ENCODE results near the gene GPR137B. TPM values are rescaled to one million over a fixed set of nuclear protein-coding genes. Genes with fewer than 3 reads are reported as not detected.
"Not testable (repeated sequence)": the region's sequence is repeated elsewhere in the genome, so short reads cannot be mapped to it uniquely, and the experiment has no call there.

The GPR137B gene
- total RNA-seq, 1 experiment from 2014 or later: 7.1 TPM

- H3K27me3 ChIP-seq (replicated peaks; ENCODE audit: insufficient read depth, low read depth, low read length, poor library complexity): no peaks in the 10 kb centered on the region
- no peak for DNase-seq (ENCODE audit: low spot score)
- no TSS peak for BruUV-seq (replicated peaks)
- H3K36me3 ChIP-seq (ENCODE audit: insufficient read depth, low read length, poor library complexity, severe bottlenecking): no peaks in the 10 kb centered on the region
- H3K9me3 ChIP-seq (ENCODE audit: low read depth, low read length, poor library complexity, severe bottlenecking): no peaks in the 10 kb centered on the region
- CTCF ChIA-PET: no interaction called here
- POLR2A ChIA-PET (ENCODE audit: low non-redundant PET): no interaction called here
- intact Hi-C loops (cut with micrococcal nuclease; ENCODE audit: unreplicated experiment): no loop called here
- H3K4me1 ChIP-seq (ENCODE audit: insufficient read depth, low read length, poor library complexity, severe bottlenecking): no peaks in the 10 kb centered on the region
- no peak overlapping the region for H3K27ac ChIP-seq (ENCODE audit: low read depth, low read length, poor library complexity, severe bottlenecking)
- no peak overlapping the region for H3K4me3 ChIP-seq (ENCODE audit: low read depth, low read length, poor library complexity, severe bottlenecking)
- TF ChIP-seq CTCF (conservative IDR thresholded peaks at IDR 0.05; ENCODE audit: low read depth, low read length): no peak
- TF ChIP-seq EZH2 (IDR thresholded peaks at IDR 0.05; ENCODE audit: borderline replicate concordance, low read depth, low read length, poor library complexity, severe bottlenecking): no peak
Measured at GRCh38 chr1:236161230-236161629, 18.9 kb downstream of the GPR137B start.

DNA sequence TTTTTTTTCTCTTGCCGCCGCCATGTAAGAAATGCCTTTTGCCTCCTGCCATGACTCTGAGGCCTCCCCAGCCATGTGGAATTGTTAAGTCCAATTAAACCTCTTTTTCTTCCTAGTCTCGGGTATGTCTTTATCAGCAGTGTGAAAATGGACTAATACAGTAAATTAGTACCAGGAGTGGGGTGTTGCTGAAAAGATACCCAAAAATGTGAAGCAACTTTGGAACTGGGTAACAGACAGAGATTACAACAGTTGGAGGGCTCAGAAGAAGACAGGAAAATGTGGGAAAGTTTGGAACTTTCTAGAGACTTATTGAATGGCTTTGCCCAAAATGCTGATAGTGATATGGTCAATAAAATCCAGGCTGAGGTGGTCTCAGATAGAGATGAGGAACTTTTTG is 19.4 kb downstream of the GPR137B start:
- DNase-seq (ENCODE audit: low spot score); intact Hi-C loops (cut with micrococcal nuclease; ENCODE audit: unreplicated experiment); BruUV-seq (replicated peaks); H3K27ac ChIP-seq (ENCODE audit: low read depth, low read length, poor library complexity, severe bottlenecking); H3K4me1 ChIP-seq (ENCODE audit: insufficient read depth, low read length, poor library complexity, severe bottlenecking); CTCF ChIA-PET; H3K36me3 ChIP-seq (ENCODE audit: insufficient read depth, low read length, poor library complexity, severe bottlenecking); POLR2A ChIA-PET (ENCODE audit: low non-redundant PET); H3K27me3 ChIP-seq (replicated peaks; ENCODE audit: insufficient read depth, low read depth, low read length, poor library complexity); H3K4me3 ChIP-seq (ENCODE audit: low read depth, low read length, poor library complexity, severe bottlenecking); H3K9me3 ChIP-seq (ENCODE audit: low read depth, low read length, poor library complexity, severe bottlenecking): not testable (repeated sequence)

DNA sequence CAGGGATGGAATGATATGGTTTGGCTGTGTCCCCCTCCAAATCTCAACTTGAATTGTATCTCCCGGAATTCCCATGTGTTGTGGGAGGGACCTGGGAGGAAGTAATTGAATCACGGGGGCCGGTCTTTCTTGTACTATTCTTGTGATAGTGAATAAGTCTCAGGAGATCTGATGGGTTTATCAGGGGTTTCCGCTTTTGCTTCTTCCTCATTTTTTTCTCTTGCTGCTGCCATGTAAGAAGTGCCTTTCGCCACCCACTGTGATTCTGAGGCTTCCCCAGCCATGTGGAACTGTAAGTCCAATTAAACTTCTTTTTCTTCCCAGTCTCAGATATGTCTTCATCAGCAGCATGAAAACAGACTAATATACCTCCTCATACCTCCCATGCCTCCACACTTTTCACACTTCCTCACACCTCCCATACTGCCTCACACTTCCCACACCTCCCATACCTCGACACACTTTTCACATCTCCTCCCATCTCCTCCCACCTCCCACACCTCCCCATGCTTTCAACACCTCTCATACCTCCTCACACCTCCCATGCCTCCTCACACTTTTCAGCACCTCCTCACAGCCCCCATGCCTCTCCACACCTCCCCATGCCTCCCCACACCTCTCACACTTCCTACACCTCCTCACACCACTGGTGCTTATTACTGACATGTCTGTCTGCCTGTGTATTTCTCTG is 21.3 kb downstream of the GPR137B start:
- Histone ChIP-seq H3K27ac (ENCODE audit: low read depth, low read length, poor library complexity, severe bottlenecking) (no peak overlapping the region), H3K4me1 (ENCODE audit: insufficient read depth, low read length, poor library complexity, severe bottlenecking) (no peaks in the 10 kb centered on the region), H3K36me3 (ENCODE audit: insufficient read depth, low read length, poor library complexity, severe bottlenecking) (no peaks in the 10 kb centered on the region), H3K27me3 (replicated peaks; ENCODE audit: insufficient read depth, low read depth, low read length, poor library complexity) (no peaks in the 10 kb centered on the region), H3K4me3 (ENCODE audit: low read depth, low read length, poor library complexity, severe bottlenecking) (no peak overlapping the region), H3K9me3 (ENCODE audit: low read depth, low read length, poor library complexity, severe bottlenecking) (no peaks in the 10 kb centered on the region)
- no peak for DNase-seq (ENCODE audit: low spot score)
- TF ChIP-seq CTCF (conservative IDR thresholded peaks at IDR 0.05; ENCODE audit: low read depth, low read length) (no peak), EZH2 (IDR thresholded peaks at IDR 0.05; ENCODE audit: borderline replicate concordance, low read depth, low read length, poor library complexity, severe bottlenecking) (no peak)
- POLR2A ChIA-PET (ENCODE audit: low non-redundant PET): no interaction called here
- CTCF ChIA-PET: no interaction called here
- intact Hi-C loops (cut with micrococcal nuclease; ENCODE audit: unreplicated experiment): no loop called here
- no TSS peak for BruUV-seq (replicated peaks)

- ChIA-PET CTCF (no interaction called here), POLR2A (ENCODE audit: low non-redundant PET) (no interaction called here)
- no peaks in the 10 kb centered on the region for H3K36me3 ChIP-seq (ENCODE audit: insufficient read depth, low read length, poor library complexity, severe bottlenecking)
- H3K4me1 ChIP-seq (ENCODE audit: insufficient read depth, low read length, poor library complexity, severe bottlenecking): no peaks in the 10 kb centered on the region
- no peak for DNase-seq (ENCODE audit: low spot score)
- intact Hi-C loops (cut with micrococcal nuclease; ENCODE audit: unreplicated experiment): no loop called here
- H3K9me3 ChIP-seq (ENCODE audit: low read depth, low read length, poor library complexity, severe bottlenecking): no peaks in the 10 kb centered on the region
- H3K27ac ChIP-seq (ENCODE audit: low read depth, low read length, poor library complexity, severe bottlenecking): no peak overlapping the region
- H3K27me3 ChIP-seq (replicated peaks; ENCODE audit: insufficient read depth, low read depth, low read length, poor library complexity): no peaks in the 10 kb centered on the region
- no peak overlapping the region for H3K4me3 ChIP-seq (ENCODE audit: low read depth, low read length, poor library complexity, severe bottlenecking)
- BruUV-seq (replicated peaks): no TSS peak
- TF ChIP-seq EZH2 (IDR thresholded peaks at IDR 0.05; ENCODE audit: borderline replicate concordance, low read depth, low read length, poor library complexity, severe bottlenecking): no peak
- no peak for TF ChIP-seq CTCF (conservative IDR thresholded peaks at IDR 0.05; ENCODE audit: low read depth, low read length)
Measured at GRCh38 chr1:236164273-236164672, 21.9 kb downstream of the GPR137B start.

Measured in A673 (cell line).